ENCODE results near the gene HEPACAM2. TPM values are rescaled to one million over a fixed set of nuclear protein-coding genes. Genes with fewer than 3 reads are reported as not detected.

The HEPACAM2 gene
- total RNA-seq, 2 experiments from 2014 or later: not detected

DNA sequence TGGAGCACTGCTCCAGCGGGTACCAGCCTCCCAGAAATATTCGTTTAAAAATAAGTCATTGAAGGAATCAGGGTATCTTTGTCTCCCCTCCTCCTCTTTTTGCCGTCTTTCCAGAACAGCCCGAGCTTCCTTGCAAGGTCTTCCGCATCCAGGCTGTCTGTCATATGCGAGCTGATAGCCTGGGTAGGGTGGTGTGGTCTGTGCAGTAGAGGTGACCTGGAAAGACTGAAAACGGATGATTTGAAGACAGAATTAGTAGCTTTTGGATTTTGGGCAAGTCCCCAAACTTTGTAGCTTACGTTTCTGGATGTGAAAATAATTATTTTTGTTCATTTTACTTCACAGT lies 6.4 kb upstream of the HEPACAM2 start:
- ChIA-PET POLR2A (interaction anchor here (0.6 kb wide), 1 partner anchor 72 kb away, joined by 4 read pairs; no protein-coding TSS in a partner anchor), CTCF (interaction anchor here (1.0 to 3.2 kb wide), 7 partner anchors 9 to 140 kb away, joined by 3 to 14 read pairs (median 4); partner anchors contain the start of gene SAMD9)
- no peak for ATAC-seq
- H3K27ac Mint-ChIP-seq: peak overlapping the region; percentile 88
- peak overlapping the region; percentile 85 for H3K4me3 Mint-ChIP-seq
- H3K36me3 Mint-ChIP-seq (ENCODE audit: low read depth): no peaks in the 10 kb centered on the region
- intact Hi-C loops (cut with DNase I, micrococcal nuclease): loop anchor here (1.0 to 5.0 kb wide), 10 partner anchors 114 to 1426 kb away; partner anchors contain the start of genes BET1 (in 2 of the 2), FAM133B (in 2 of the 2), PEX1 (in 2 of the 2) and RBM48 (in 2 of the 2)
- peaks cover 10% of the 10 kb centered on the region for H3K4me1 Mint-ChIP-seq
- H3K9me3 Mint-ChIP-seq (ENCODE audit: low read depth): no peaks in the 10 kb centered on the region
- DNase-seq: no peak
- no peaks in the 10 kb centered on the region for H3K27me3 Mint-ChIP-seq

DNA sequence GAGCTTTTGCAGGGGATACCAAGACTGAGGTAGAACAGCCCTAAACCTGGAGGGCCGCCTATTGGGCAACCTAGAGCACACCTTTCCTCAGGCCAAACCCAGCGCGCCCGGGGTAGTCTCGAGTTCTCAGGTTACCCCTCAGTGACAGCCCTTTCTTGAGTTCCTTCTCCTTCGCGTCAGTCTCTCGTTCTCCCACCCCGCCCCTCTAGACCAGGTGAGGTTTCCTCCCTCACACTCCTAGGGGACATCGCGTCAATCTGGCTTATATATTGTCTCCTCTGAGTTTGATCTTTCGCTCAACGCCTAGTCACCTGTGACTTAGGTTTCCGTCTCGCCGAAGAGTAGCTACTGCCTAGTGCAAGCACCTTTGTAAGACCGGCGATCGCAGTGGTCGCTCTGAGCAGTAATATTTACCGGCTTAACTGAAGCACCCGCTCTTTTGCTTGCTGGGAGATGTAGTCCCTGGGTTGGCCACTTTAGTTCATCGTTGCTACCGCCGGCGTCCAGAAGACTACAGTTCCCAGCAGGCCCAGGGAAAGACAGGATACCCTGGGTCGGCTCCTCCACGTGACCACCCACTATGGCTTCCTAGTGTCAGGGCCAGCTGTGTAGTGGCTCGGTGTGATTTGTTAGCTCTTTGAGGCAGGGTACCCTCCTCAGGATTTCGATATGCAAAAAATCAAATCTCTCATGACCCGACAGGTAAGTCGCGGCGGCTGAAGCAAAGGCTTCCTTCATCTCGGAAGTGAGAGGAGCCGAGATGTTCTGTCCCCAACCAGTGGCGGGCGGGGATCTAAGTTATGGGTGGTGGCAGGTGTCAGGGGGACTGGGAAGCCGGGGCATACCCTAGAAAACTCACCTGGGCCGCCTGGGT lies 5.8 kb upstream of the HEPACAM2 start, which contains the start of gene VPS50:
VPS50 (plus strand) TSS at position 568 of the 874 bp plus-strand sequence; CDS start at position 670, 102 bp downstream.
- intact Hi-C loops (cut with DNase I, micrococcal nuclease): loop anchor here (1.0 to 5.0 kb wide), 10 partner anchors 113 to 1426 kb away; partner anchors contain the start of genes BET1 (in 2 of the 2), FAM133B (in 2 of the 2), PEX1 (in 2 of the 2) and RBM48 (in 2 of the 2)
- POLR2A ChIA-PET: interaction anchor here (0.6 kb wide), 3 partner anchors 71 to 1265 kb away, joined by 3 to 4 read pairs (median 3); no protein-coding TSS in a partner anchor

DNA sequence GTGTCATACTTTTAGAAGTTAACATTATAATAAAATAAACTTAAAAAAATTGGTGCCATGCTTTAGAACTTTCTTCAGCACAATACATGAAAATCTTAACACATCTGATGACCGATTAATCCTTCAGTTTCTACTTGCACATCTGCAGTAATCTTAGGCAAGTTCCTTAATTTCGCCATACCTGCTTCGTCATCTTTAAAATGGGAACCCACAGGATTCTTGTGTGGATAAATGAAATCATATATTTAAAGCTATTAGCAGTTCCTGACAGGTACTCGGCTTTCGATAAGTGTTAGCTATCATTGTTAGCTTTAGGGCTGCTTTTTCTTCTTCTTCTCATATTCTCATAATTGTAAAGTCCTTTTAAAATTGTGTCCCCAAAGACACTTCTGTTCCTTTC lies 5.0 kb upstream of the HEPACAM2 start:
- no peak for DNase-seq
- CTCF ChIA-PET: interaction anchor here (1.0 to 3.2 kb wide), 6 partner anchors 11 to 139 kb away, joined by 3 to 14 read pairs (median 4); no protein-coding TSS in a partner anchor
- Mint-ChIP-seq H3K4me3 (peak overlapping the region; percentile 85), H3K4me1 (peaks cover 10% of the 10 kb centered on the region), H3K27ac (peak overlapping the region; percentile 88), H3K36me3 (ENCODE audit: low read depth) (no peaks in the 10 kb centered on the region), H3K9me3 (ENCODE audit: low read depth) (no peaks in the 10 kb centered on the region), H3K27me3 (no peaks in the 10 kb centered on the region)
- POLR2A ChIA-PET: no interaction called here
- intact Hi-C loops (cut with DNase I, micrococcal nuclease): loop anchor here (5.0 kb wide), 5 partner anchors 394 to 1289 kb away; partner anchors contain the start of genes AKAP9 (in 1 of the 2), ANKIB1 (in 1 of the 2), CDK6 (in 1 of the 2) and FAM133B (in 1 of the 2)
- no peak for ATAC-seq

More for the DNA sequence above, 5.8 kb upstream of the HEPACAM2 start, which contains the start of gene VPS50:
- ATAC-seq: peak; percentile 99
- Mint-ChIP-seq H3K27me3 (no peaks in the 10 kb centered on the region), H3K36me3 (ENCODE audit: low read depth) (no peaks in the 10 kb centered on the region), H3K4me3 (peak within 1 kb of the TSS; percentile 85), H3K9me3 (ENCODE audit: low read depth) (no peaks in the 10 kb centered on the region), H3K27ac (peak within 1 kb of the TSS; percentile 88), H3K4me1 (peaks cover 10% of the 10 kb centered on the region)
- peak; percentile 96 for DNase-seq
- CTCF ChIA-PET: interaction anchor here (1.0 to 3.2 kb wide), 10 partner anchors 10 to 140 kb away, joined by 3 to 14 read pairs (median 4); partner anchors contain the start of gene SAMD9

DNA sequence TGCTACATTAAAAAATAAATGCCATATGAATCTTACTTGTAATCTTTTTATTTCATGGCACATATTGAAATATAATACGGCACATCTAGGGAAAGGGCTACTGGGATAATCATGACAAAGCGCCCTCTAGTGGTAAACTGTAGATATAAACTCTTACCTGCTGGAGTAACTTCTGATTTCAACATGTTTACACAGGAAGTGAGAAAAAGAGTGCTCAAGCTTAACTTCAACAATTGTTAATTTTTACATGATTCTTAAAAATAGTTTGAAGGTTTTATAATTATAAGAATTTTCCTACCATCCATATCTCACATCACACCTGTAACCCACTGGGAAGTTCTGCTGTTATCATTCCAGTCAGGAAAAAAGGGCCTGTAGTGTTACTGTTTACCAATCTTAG lies 2.0 kb upstream of the HEPACAM2 start:
- intact Hi-C loops (cut with DNase I, micrococcal nuclease): loop anchor here (1.0 to 10.0 kb wide), 6 partner anchors 50 to 607 kb away; partner anchors contain the start of gene CDK6 (in 1 of the 2)
- Mint-ChIP-seq H3K27ac (peak overlapping the region; percentile 31), H3K36me3 (ENCODE audit: low read depth) (no peaks in the 10 kb centered on the region), H3K9me3 (ENCODE audit: low read depth) (no peaks in the 10 kb centered on the region), H3K27me3 (peaks cover 2% of the 10 kb centered on the region), H3K4me1 (peaks cover 8% of the 10 kb centered on the region), H3K4me3 (no peak overlapping the region)
- no peak for DNase-seq
- ChIA-PET CTCF (interaction anchor here (0.8 to 3.2 kb wide), 12 partner anchors 12 to 129 kb away, joined by 3 to 20 read pairs (median 5); no protein-coding TSS in a partner anchor), POLR2A (no interaction called here)
- ATAC-seq: no peak

DNA sequence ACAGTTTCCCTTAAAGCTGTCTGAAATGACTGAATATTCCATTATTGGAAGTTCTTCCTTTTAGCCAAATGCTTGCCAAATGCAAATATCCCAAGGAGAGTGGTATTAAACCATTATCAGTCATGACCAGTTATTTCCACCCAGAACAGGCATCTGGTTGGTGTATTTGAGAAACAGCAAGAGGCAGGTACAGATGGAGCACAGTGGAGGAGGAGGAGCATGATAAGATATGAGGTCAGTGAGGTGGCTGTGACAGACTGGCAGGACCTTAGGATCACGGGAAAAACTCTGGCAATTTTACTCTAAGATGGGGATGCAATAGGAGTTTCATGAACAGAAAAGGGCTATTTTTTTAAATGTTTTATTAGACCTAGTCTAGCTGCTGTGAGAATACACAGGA lies 6.4 kb downstream of the HEPACAM2 start:
- Mint-ChIP-seq H3K36me3 (ENCODE audit: low read depth) (no peaks in the 10 kb centered on the region), H3K27ac (no peak overlapping the region), H3K9me3 (ENCODE audit: low read depth) (no peaks in the 10 kb centered on the region), H3K27me3 (peaks cover 16% of the 10 kb centered on the region), H3K4me1 (no peaks in the 10 kb centered on the region), H3K4me3 (no peak overlapping the region)
- CTCF ChIA-PET: interaction anchor here (0.7 kb wide), 1 partner anchor 25 kb away, joined by 3 read pairs; no protein-coding TSS in a partner anchor
- DNase-seq (no peak), ATAC-seq (no peak)
- POLR2A ChIA-PET: no interaction called here
- intact Hi-C loops (cut with DNase I, micrococcal nuclease): loop anchor here in 1 of 2 experiments (10.0 kb wide), 1 partner anchor 385 kb away; the partner anchor contains the start of gene CDK6

- Mint-ChIP-seq H3K36me3 (ENCODE audit: low read depth) (no peaks in the 10 kb centered on the region), H3K4me3 (no peak overlapping the region), H3K27me3 (peaks cover 19% of the 10 kb centered on the region), H3K4me1 (no peaks in the 10 kb centered on the region), H3K27ac (no peak overlapping the region), H3K9me3 (ENCODE audit: low read depth) (no peaks in the 10 kb centered on the region)
- DNase-seq (no peak), ATAC-seq (no peak)
- intact Hi-C loops (cut with DNase I, micrococcal nuclease): no loop called here
- ChIA-PET POLR2A (no interaction called here), CTCF (no interaction called here)
Measured at GRCh38 chr7:93218997-93219827, 7.1 kb downstream of the HEPACAM2 start.

DNA sequence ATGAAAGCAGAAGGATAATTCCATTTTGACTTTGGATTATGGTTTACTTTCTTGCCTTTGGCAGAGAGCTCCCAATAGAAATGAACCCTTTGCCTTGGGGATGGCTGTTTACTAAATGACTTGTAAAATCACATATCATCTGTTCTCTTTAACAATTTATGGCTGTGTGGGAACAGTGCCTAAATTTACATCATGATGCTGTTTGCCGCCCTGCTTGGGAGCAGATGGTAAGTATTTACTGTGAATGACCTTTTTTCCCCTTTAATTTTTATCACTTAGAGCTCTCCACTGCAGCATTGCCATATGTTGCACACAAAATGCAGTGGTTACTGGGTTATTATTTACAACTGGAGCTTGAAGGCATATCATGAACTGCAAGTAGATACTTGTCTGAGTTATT lies 13.4 kb downstream of the HEPACAM2 start:
- CTCF ChIA-PET: interaction anchor here (0.8 kb wide), 1 partner anchor 8 kb away, joined by 4 read pairs; no protein-coding TSS in a partner anchor
- intact Hi-C loops (cut with DNase I, micrococcal nuclease): no loop called here
- H3K9me3 Mint-ChIP-seq (ENCODE audit: low read depth): no peaks in the 10 kb centered on the region
- POLR2A ChIA-PET: no interaction called here
- H3K27ac Mint-ChIP-seq: no peak overlapping the region
- DNase-seq: no peak
- H3K27me3 Mint-ChIP-seq: peaks cover 28% of the 10 kb centered on the region
- ATAC-seq: no peak
- H3K4me3 Mint-ChIP-seq: no peak overlapping the region
- H3K4me1 Mint-ChIP-seq: no peaks in the 10 kb centered on the region
- H3K36me3 Mint-ChIP-seq (ENCODE audit: low read depth): no peaks in the 10 kb centered on the region

GRCh38 chr7:93211228-93211818 lies 14.9 kb downstream of the HEPACAM2 start:
- Mint-ChIP-seq H3K4me3 (no peak overlapping the region), H3K9me3 (ENCODE audit: low read depth) (no peaks in the 10 kb centered on the region), H3K36me3 (ENCODE audit: low read depth) (no peaks in the 10 kb centered on the region), H3K27ac (no peak overlapping the region), H3K27me3 (peaks cover 25% of the 10 kb centered on the region), H3K4me1 (no peaks in the 10 kb centered on the region)
- ChIA-PET POLR2A (no interaction called here), CTCF (interaction anchor here (2.2 kb wide), 1 partner anchor 17 kb away, joined by 6 read pairs; no protein-coding TSS in a partner anchor)
- intact Hi-C loops (cut with DNase I, micrococcal nuclease): no loop called here
- no peak for DNase-seq
- no peak for ATAC-seq

GRCh38 chr7:93205046-93205445 lies 21.2 kb downstream of the HEPACAM2 start:
- DNase-seq (no peak), ATAC-seq (no peak)
- ChIA-PET CTCF (interaction anchor here (1.2 to 1.5 kb wide), 2 partner anchors 8 to 23 kb away, joined by 3 to 4 read pairs; no protein-coding TSS in a partner anchor), POLR2A (no interaction called here)
- Mint-ChIP-seq H3K4me1 (no peaks in the 10 kb centered on the region), H3K9me3 (ENCODE audit: low read depth) (no peaks in the 10 kb centered on the region), H3K27ac (no peak overlapping the region), H3K36me3 (ENCODE audit: low read depth) (no peaks in the 10 kb centered on the region), H3K27me3 (peaks cover 19% of the 10 kb centered on the region), H3K4me3 (no peak overlapping the region)
- intact Hi-C loops (cut with DNase I, micrococcal nuclease): no loop called here

DNA sequence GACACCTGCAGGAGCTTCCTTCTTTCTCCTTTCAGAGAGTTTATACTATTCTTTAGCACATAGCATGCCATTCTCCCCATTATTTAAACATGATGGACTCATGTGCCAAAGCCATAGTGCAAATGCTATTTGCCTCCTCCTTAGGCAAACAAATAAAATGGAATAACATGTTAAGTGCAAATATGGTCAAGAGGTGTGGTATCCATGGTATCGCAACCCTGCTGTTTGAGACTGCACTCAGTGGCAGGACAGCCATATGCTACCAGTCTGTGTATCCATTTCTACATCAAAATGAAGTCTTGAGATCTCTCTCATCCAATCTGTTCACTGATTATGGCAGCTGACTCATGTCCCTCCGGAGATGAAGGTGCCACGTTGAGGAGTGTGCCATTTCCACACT lies 22.8 kb downstream of the HEPACAM2 start:
- ChIA-PET CTCF (no interaction called here), POLR2A (no interaction called here)
- Mint-ChIP-seq H3K9me3 (ENCODE audit: low read depth) (no peaks in the 10 kb centered on the region), H3K36me3 (ENCODE audit: low read depth) (no peaks in the 10 kb centered on the region), H3K27me3 (peaks cover 29% of the 10 kb centered on the region), H3K4me1 (no peaks in the 10 kb centered on the region), H3K4me3 (no peak overlapping the region), H3K27ac (no peak overlapping the region)
- ATAC-seq (no peak), DNase-seq (no peak)
- intact Hi-C loops (cut with DNase I, micrococcal nuclease): no loop called here
